Immature natural killer cell (primary cell): ENCODE data around the gene CCR8. TPM values are rescaled to one million over a fixed set of nuclear protein-coding genes. Genes with fewer than 3 reads are reported as not detected.
"Not testable (repeated sequence)": the region's sequence is repeated elsewhere in the genome, so short reads cannot be mapped to it uniquely, and the experiment has no call there.

ENCODE experiments used
- DNase-seq, 3 donors: peaks; one replicate each; pipeline ENCODE4 v3.0.0; 2022; ENCODE audit warnings: mixed read lengths in 1 of 3
- H3K27ac Mint-ChIP-seq, 6 donors: one replicate each; pipeline ENCODE4 v1.8.0; 2020; ENCODE audit warnings: mixed read lengths in 6 of 6, mild to moderate bottlenecking in 5 of 6, inconsistent platforms in 4 of 6, moderate library complexity in 3 of 6
- H3K27me3 Mint-ChIP-seq, 3 donors: one replicate each; pipeline ENCODE4 v1.8.0; 2020 to 2021; ENCODE audit warnings: low read depth in 3 of 3, mild to moderate bottlenecking in 3 of 3, mixed read lengths in 3 of 3, moderate library complexity in 3 of 3, inconsistent platforms in 1 of 3
- H3K36me3 Mint-ChIP-seq, 3 donors: one replicate each; pipeline ENCODE4 v1.8.0; 2020; ENCODE audit warnings: mixed read lengths in 3 of 3, inconsistent platforms in 2 of 3, mild to moderate bottlenecking in 2 of 3
- H3K4me1 Mint-ChIP-seq, 2 donors: one replicate each; pipeline ENCODE4 v1.8.0; 2020; ENCODE audit warnings: inconsistent platforms in 2 of 2, mild to moderate bottlenecking in 2 of 2, mixed read lengths in 2 of 2, moderate library complexity in 1 of 2
- H3K4me3 Mint-ChIP-seq, 5 donors: one replicate each; pipeline ENCODE4 v1.8.0; 2020; ENCODE audit warnings: mild to moderate bottlenecking in 5 of 5, mixed read lengths in 5 of 5, inconsistent platforms in 3 of 5, moderate library complexity in 3 of 5
- H3K9me3 Mint-ChIP-seq, 6 donors: one replicate each; pipeline ENCODE4 v1.8.0; 2020; ENCODE audit warnings: mild to moderate bottlenecking in 6 of 6, mixed read lengths in 6 of 6, inconsistent platforms in 4 of 6, moderate library complexity in 3 of 6
- polyA plus RNA-seq, 3 donors: library from polyadenylated mRNA; unstranded; fragments of 300-500 nt; fragmentation: Illumina TruSeq; gene quantifications; one replicate each; pipeline ENCODE4 v1.2.3, GENCODE V29; 2021

The CCR8 gene
- polyA plus RNA-seq, 3 donors from 2014 or later = 1.1 TPM; not detected in 1

DNA sequence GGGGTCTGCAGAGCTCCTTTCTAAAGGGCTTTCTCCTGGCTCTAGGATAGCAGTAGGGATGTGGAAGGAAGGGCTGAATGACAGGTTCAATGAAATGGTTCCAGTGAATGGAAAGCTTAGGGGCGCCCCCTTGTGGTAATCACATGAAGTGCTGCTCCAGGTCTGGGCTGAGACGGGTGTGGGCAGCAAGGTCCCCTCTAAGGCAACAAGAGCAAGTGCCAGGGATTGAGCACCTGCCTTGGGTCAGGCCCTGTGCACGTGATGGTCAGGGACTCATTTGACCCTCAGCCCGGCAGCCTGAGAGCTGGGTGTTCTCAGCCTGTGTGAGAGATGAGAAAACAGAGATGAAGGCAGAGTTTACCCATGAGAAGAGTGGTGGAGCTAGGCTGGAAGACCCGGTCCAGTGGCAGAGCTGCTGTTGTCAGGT lies 37.6 kb upstream of the CCR8 start:
- H3K36me3 Mint-ChIP-seq = no peaks in the 10 kb centered on the region
- DNase-seq = peak; percentile 68 to 73 (median 70)
- H3K4me3 Mint-ChIP-seq = no peak overlapping the region
- peaks cover 0 to 5% (median 2%) of the 10 kb centered on the region in 3 donors for H3K27me3 Mint-ChIP-seq
- no peaks in the 10 kb centered on the region for H3K9me3 Mint-ChIP-seq
- peaks cover 29 to 46% of the 10 kb centered on the region in 2 donors for H3K4me1 Mint-ChIP-seq
- H3K27ac Mint-ChIP-seq = peak overlapping the region in 2 of 6 donors; percentile 1 to 82

DNA sequence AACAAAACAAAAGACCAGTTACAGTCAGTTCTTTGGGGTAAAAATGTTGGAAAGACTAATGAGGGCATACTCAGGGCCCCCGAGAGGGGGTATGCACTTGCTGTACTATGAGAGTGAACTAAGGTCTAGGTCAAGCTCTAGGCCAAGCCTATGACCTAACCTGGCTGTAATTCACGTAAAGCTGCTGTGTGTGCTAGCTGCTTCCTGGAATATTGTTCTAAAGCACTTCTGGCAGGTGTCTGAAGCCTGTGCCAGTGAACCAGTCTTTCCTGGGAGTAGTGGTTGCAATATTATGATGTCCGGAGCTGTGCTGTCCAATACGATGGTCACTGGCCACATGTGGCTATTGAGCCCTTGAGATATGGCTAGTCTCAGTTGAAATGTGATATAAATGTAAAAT lies 36.5 kb upstream of the CCR8 start:
- Mint-ChIP-seq H3K36me3 (no peaks in the 10 kb centered on the region), H3K9me3 (peaks cover 0 to 3% (median 0%) of the 10 kb centered on the region in 6 donors), H3K4me1 (peaks cover 18 to 36% of the 10 kb centered on the region in 2 donors), H3K27ac (no peak overlapping the region), H3K4me3 (no peak overlapping the region), H3K27me3 (peaks cover 2 to 5% (median 2%) of the 10 kb centered on the region in 3 donors)
- no peak for DNase-seq

DNA sequence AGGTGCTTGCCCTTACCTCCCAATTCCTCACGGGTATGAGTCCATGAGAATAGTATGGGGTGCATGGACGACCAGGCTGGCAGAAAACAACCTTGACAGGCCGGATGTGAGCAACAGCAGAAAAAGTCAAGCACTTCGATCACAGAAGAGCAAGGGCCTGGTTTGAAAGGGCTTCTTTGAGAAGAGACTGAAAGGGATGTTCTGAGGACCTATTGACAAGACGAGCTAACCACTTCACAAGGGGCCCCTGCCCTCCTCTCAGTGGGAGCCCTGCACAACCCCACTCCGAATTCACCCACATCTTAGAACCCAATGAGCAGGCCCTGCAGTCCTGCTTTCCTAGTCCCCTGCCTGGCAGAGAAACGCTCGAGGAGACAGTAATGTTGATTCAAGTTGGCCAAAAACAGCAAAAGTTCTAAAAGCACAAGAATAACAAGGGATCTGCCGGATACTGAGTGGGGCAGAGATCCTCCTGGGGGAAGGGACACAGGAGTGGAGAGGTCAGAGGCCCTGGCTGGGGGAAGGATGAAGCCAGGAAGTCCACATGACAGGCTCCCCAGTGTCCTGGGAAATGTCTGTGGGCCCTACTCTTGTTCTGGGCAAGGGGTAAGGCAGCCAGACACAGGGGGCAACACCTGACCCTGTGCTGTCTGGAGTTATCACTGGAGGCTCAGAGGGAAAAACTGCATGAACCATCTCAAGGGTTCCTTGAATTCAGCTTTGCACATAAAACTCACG lies 34.9 kb upstream of the CCR8 start:
- Mint-ChIP-seq H3K27ac (no peak overlapping the region), H3K36me3 (peaks cover 9% of the 10 kb centered on the region in 3 donors), H3K27me3 (peaks cover 2 to 7% (median 2%) of the 10 kb centered on the region in 3 donors), H3K9me3 (peaks cover 6 to 14% (median 10%) of the 10 kb centered on the region in 6 donors), H3K4me3 (no peak overlapping the region), H3K4me1 (peaks cover 6 to 19% of the 10 kb centered on the region in 2 donors)
- DNase-seq = no peak

DNA sequence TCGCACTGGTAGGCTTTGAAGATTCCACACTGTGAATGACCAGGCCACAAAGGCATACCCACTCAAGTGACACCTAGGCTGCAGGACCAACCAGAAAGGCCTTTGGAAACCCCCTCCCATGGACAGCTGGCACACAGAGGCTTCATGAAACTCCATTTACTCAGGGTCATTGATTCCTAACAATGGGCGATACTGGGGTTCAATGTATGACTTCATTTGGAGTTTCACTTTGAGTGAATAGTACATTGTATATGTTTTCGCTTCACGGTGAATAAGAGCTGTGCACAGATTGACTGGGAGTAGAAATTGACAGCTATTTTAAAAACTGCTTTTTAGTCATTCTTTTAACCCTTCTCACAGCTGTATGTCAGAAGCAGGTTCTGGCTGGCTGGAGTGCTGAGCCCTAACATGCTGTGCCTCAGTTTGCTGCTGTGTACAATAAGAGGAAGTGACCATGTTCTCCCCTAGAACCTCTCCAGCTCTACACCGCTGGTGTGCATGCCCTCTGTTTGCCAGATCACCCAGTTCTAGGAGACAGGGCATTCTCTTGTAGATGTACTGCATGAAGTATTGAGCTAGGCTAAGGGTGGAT lies 34.2 kb upstream of the CCR8 start:
- peaks cover 14 to 16% (median 15%) of the 10 kb centered on the region in 3 donors for H3K36me3 Mint-ChIP-seq
- H3K9me3 Mint-ChIP-seq = peaks cover 12 to 20% (median 16%) of the 10 kb centered on the region in 6 donors
- peaks cover 4 to 7% (median 7%) of the 10 kb centered on the region in 3 donors for H3K27me3 Mint-ChIP-seq
- no peak overlapping the region for H3K27ac Mint-ChIP-seq
- no peak for DNase-seq
- no peak overlapping the region for H3K4me3 Mint-ChIP-seq
- peaks cover 6 to 12% of the 10 kb centered on the region in 2 donors for H3K4me1 Mint-ChIP-seq

DNA sequence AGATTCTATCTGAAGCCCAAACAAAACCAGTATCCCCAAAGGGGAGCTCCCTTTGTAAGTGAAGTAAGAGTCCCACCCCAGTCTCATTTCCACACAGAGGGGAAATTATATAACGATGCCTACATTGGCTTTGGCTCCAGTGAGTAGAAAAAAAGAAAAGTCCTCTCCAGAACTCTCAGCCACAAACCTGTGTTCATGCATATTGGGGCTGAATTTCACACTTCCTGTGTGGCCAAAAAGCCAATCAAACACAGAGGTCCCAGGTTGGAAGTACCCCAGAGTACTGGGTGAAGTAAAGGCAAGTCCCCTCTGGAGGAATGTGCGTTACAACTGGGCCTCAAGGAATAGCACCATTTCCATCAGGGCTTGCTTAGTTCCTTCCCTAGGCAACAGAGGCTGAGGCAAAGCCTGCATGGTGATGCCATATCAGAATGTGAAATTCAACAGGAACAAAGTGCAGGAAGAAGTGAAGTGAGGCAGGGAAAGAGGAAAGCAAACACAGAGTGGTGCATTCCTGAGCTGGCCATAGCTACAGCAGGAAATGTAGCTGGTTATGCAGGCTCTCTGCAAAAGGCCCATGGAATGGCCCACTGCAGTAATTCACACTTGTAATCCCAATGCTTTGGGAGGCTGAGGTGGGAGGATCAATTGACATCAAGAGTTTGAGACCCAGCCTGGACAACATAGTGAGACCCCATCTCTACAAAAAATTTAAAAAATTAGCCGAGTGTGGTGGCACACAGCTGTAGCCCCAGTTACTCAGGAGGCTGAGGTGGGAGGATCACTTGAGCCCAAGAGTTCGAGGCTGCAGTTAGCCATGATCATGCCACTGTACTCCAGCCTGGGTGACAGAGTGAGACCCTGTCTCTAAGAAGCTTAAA lies 33.1 kb upstream of the CCR8 start:
- peaks cover 6 to 8% (median 8%) of the 10 kb centered on the region in 3 donors for H3K27me3 Mint-ChIP-seq
- peaks cover 6 to 8% of the 10 kb centered on the region in 2 donors for H3K4me1 Mint-ChIP-seq
- no peak overlapping the region for H3K4me3 Mint-ChIP-seq
- peaks cover 15 to 29% (median 26%) of the 10 kb centered on the region in 6 donors for H3K9me3 Mint-ChIP-seq
- no peak for DNase-seq
- H3K36me3 Mint-ChIP-seq = peaks cover 20 to 27% (median 24%) of the 10 kb centered on the region in 3 donors
- no peak overlapping the region for H3K27ac Mint-ChIP-seq

DNA sequence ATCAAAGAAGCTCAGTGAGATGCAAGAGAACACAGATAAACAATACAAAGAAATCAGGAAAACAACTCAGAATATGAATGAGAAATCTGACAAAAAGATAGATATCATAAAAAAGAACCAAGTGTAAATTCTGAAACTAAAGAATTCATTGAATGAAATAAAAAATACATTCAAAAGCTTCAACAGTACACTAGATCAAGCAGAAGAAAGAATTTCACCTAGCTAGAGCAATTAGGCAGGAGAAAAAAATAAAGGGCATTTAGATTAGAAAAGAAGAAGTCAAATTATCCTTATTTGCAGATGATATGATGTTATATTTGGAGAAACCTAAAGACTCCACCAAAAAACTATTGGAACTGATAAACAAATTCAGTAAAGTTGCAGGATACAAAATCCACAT lies 30.2 kb upstream of the CCR8 start:
- Mint-ChIP-seq H3K4me3 (no peak overlapping the region), H3K27me3 (peaks cover 3 to 13% (median 4%) of the 10 kb centered on the region in 3 donors), H3K9me3 (peaks cover 27 to 40% (median 36%) of the 10 kb centered on the region in 6 donors), H3K27ac (no peak overlapping the region), H3K4me1 (no peaks in the 10 kb centered on the region), H3K36me3 (peaks cover 29 to 31% (median 30%) of the 10 kb centered on the region in 3 donors)
- no peak for DNase-seq

DNA sequence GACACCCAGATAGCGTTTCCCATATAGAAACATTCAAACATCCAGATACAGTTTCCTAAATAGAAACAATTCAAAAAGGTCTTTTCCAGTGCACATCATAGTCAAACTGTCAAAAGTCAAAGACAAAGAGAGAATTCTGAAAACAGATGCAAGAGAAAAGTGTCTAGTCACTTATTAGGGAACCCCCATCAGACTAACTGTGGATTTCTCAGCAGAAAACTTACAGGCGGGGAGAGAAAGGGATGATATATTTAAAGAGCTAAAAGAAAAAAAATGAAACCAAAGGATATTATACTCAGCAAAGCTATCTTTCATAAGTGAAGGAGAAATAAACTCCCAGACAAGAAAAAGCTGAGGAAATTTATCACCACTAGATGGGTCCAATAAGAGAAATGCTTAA lies 27.3 kb upstream of the CCR8 start:
- peaks cover 27 to 47% (median 37%) of the 10 kb centered on the region in 6 donors for H3K9me3 Mint-ChIP-seq
- H3K36me3 Mint-ChIP-seq = peaks cover 29 to 40% (median 36%) of the 10 kb centered on the region in 3 donors
- peaks cover 8 to 15% (median 10%) of the 10 kb centered on the region in 3 donors for H3K27me3 Mint-ChIP-seq
- no peak overlapping the region for H3K4me3 Mint-ChIP-seq
- H3K27ac Mint-ChIP-seq = no peak overlapping the region
- no peaks in the 10 kb centered on the region for H3K4me1 Mint-ChIP-seq
- no peak for DNase-seq

DNA sequence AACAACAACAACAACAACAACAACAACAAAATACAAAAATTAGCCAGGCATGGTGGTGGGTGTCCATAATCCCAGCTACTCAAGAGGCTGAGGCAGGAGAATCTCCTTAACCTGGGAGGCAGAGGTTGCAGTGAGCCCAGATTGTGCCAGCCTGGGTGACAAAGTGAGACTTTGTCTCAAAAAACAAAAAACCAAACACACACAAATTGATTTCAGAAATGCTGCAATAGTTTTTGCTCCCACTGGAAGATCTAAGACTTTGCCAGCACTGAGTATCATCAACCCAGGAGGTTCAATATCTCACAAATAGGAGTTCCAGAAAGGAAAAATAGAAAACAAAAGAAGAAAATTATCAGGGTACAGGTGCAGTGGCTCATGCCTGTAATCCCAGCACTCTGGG lies 16.2 kb upstream of the CCR8 start:
- H3K27ac Mint-ChIP-seq = no peak overlapping the region
- H3K9me3 Mint-ChIP-seq = peaks cover 0 to 10% (median 7%) of the 10 kb centered on the region in 6 donors
- H3K4me1 Mint-ChIP-seq = no peaks in the 10 kb centered on the region
- no peak for DNase-seq
- peaks cover 7 to 13% (median 8%) of the 10 kb centered on the region in 3 donors for H3K36me3 Mint-ChIP-seq
- no peak overlapping the region for H3K4me3 Mint-ChIP-seq
- H3K27me3 Mint-ChIP-seq = peaks cover 4 to 5% (median 5%) of the 10 kb centered on the region in 3 donors

DNA sequence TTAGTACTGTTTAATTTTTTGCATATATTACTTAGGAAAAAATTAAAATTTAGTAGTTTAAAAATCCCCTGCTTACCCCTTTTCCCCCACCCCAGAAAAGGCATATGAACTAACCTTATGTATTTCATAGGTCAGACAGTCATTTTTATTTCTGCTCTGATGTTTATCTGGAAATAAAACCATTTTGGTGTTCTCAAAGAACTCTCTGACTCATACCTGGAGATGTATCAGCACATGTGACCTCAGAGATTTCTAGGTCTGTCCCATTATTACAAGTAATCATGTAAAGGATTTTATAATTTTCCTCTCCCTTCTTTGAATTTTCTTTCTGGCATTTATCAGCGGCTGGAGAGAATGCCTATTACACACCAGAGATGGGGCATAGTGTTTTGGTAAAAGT lies 14.1 kb upstream of the CCR8 start:
- H3K27ac Mint-ChIP-seq = no peak overlapping the region
- H3K4me1 Mint-ChIP-seq = no peaks in the 10 kb centered on the region
- H3K27me3 Mint-ChIP-seq = peaks cover 1 to 5% (median 2%) of the 10 kb centered on the region in 3 donors
- no peak overlapping the region for H3K4me3 Mint-ChIP-seq
- peaks cover 0 to 10% (median 7%) of the 10 kb centered on the region in 6 donors for H3K9me3 Mint-ChIP-seq
- DNase-seq = no peak
- peaks cover 7 to 8% (median 8%) of the 10 kb centered on the region in 3 donors for H3K36me3 Mint-ChIP-seq

DNA sequence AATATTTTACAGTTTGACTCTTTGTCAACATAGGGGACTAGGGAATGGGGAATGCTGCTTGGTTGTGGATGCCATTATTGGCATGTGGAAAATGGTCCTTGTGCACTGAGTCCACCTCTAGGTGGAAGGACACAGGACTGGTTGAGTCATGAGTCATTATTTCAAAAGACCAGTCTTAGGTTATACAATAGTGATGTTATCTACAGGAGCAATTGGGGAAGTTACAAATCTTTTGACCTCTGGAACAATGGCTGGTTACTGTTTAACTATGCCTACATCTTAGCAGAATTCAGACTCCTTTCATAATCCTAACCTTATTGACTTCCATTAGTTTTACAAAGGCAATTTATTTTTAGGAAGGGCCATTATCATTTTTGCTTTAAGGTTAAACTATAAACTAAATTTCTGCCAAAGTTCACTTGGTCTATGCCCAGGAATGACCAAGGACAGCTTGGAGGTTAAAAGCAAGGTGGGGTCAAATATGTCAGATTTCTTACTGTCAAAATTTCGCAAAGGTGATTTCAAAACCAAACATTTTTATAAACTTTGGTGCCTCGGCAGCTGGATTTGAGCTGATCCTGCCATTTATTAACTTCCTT lies 11.8 kb upstream of the CCR8 start:
- H3K4me1 Mint-ChIP-seq = peaks cover 3% of the 10 kb centered on the region in 2 donors
- no peak for DNase-seq
- H3K4me3 Mint-ChIP-seq = no peak overlapping the region
- H3K27me3 Mint-ChIP-seq = peaks cover 0 to 5% (median 1%) of the 10 kb centered on the region in 3 donors
- peaks cover 0 to 10% (median 6%) of the 10 kb centered on the region in 6 donors for H3K9me3 Mint-ChIP-seq
- no peak overlapping the region for H3K27ac Mint-ChIP-seq
- peaks cover 8% of the 10 kb centered on the region in 3 donors for H3K36me3 Mint-ChIP-seq

DNA sequence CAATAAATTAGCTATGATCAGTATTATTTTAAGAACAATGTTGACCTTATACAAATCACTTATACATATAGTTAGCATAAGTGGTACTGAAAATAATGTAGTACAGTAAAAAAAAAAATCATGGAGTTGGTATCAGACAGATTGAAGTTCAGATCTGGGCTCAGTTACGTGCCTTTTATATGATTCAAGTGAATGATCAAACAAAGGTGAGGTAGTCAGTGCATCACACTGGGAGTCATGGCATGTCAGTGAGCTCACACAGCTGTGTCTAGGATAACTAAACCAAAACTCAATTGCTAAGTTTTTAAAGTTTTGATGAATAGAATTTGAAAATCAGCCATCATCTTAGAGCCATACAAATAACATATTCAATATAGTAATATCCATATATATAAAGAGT lies 11.2 kb upstream of the CCR8 start:
- H3K36me3 Mint-ChIP-seq = peaks cover 8 to 12% (median 8%) of the 10 kb centered on the region in 3 donors
- H3K4me3 Mint-ChIP-seq = no peak overlapping the region
- DNase-seq = no peak
- H3K27ac Mint-ChIP-seq = no peak overlapping the region
- peaks cover 0 to 5% (median 1%) of the 10 kb centered on the region in 3 donors for H3K27me3 Mint-ChIP-seq
- H3K9me3 Mint-ChIP-seq = peaks cover 0 to 10% (median 6%) of the 10 kb centered on the region in 6 donors
- H3K4me1 Mint-ChIP-seq = peaks cover 9% of the 10 kb centered on the region in 2 donors

DNA sequence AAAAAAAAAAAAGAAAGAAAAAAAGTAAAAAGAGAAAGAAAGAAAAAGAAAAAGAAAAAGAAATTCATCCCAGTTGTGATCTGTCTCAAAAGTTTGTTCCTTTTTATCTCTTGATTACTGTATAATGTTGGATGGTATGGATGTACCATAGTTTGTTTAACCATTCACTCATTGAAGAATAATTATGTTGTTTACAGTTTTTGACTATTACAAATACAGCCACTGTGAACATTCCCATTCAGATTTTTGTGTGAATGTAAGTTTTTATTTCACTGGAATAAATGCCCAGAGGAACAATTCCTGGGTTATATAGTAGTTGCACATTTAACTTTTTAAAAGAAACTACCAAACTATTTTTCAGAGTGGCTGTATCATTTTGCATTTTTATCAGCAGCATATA lies 10.3 kb upstream of the CCR8 start:
- peaks cover 0 to 6% (median 4%) of the 10 kb centered on the region in 6 donors for H3K9me3 Mint-ChIP-seq
- no peak for DNase-seq
- H3K36me3 Mint-ChIP-seq = peaks cover 5 to 9% (median 5%) of the 10 kb centered on the region in 3 donors
- peaks cover 12 to 14% of the 10 kb centered on the region in 2 donors for H3K4me1 Mint-ChIP-seq
- no peak overlapping the region for H3K4me3 Mint-ChIP-seq
- peaks cover 0 to 3% (median 1%) of the 10 kb centered on the region in 3 donors for H3K27me3 Mint-ChIP-seq
- H3K27ac Mint-ChIP-seq = no peak overlapping the region

DNA sequence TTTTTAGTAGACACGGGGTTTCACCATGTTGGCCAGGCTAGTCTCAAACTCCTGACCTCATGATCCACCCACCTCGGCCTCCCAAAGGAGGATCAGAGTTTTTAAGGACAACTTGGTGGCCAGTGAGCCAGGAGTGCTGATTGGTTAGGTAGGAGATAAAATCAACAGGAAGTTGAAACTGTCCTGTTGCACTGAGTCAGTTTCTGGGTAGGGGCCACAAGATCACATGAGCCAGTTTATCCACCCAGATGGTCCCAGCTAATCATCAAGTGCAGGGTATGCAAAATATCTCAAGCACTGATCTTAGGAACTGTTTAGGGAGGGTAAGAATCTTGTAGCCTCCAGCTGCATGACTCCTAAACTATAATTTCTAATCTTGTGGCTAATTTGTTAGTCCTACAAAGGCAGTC lies 7.9 kb upstream of the CCR8 start:
- not testable (repeated sequence) for H3K4me3 Mint-ChIP-seq, H3K36me3 Mint-ChIP-seq, DNase-seq, H3K27ac Mint-ChIP-seq, H3K27me3 Mint-ChIP-seq, H3K9me3 Mint-ChIP-seq
- peaks cover 12 to 14% of the 10 kb centered on the region in 2 donors for H3K4me1 Mint-ChIP-seq
